ENCODE measurements around the gene EEF2. TPM values are rescaled to one million over a fixed set of nuclear protein-coding genes. Genes with fewer than 3 reads are reported as not detected.
"Not testable (repeated sequence)": the region's sequence is repeated elsewhere in the genome, so short reads cannot be mapped to it uniquely, and the experiment has no call there.

The EEF2 gene
- total RNA-seq, 1 donor from 2014 or later = 1,702 TPM

GRCh38 chr19:4010808-4011110 lies 25.5 kb upstream of the EEF2 start:
- Histone ChIP-seq H3K4me3 (no peak overlapping the region), H3K27me3 (no peaks in the 10 kb centered on the region), H3K4me1 (peaks cover 57% of the 10 kb centered on the region), H3K9me3 (no peaks in the 10 kb centered on the region), H3K36me3 (peaks cover 0 to 9% of the 10 kb centered on the region in 2 donors), H3K27ac (no peak overlapping the region)
- intact Hi-C loops (cut with DNase I) = no loop called here
- TF ChIP-seq POLR2A (IDR thresholded peaks at IDR 0.05) (no peak), CTCF (IDR thresholded peaks at IDR 0.05) (no peak), POLR2AphosphoS5 (IDR thresholded peaks at IDR 0.05; ENCODE audit: insufficient read depth in 1 of 2, low read depth in 1 of 2) (no peak)
- DNase-seq (ENCODE audit: extremely low spot score in 2 of 2) = no peak

- H3K4me3 ChIP-seq = no peak overlapping the region
- H3K9me3 ChIP-seq = no peaks in the 10 kb centered on the region
- H3K36me3 ChIP-seq = peaks cover 0 to 9% of the 10 kb centered on the region in 2 donors
- no peaks in the 10 kb centered on the region for H3K27me3 ChIP-seq
- no peak for DNase-seq (ENCODE audit: extremely low spot score in 2 of 2)
- intact Hi-C loops (cut with DNase I) = loop anchor here (5.0 kb wide), 1 partner anchor 52 kb away; no protein-coding TSS in a partner anchor
- TF ChIP-seq CTCF (IDR thresholded peaks at IDR 0.05) = no peak
- no peak for TF ChIP-seq POLR2AphosphoS5 (IDR thresholded peaks at IDR 0.05; ENCODE audit: insufficient read depth in 1 of 2, low read depth in 1 of 2)
- TF ChIP-seq POLR2A (IDR thresholded peaks at IDR 0.05) = no peak
- peaks cover 51% of the 10 kb centered on the region for H3K4me1 ChIP-seq
- H3K27ac ChIP-seq = no peak overlapping the region
Observed at GRCh38 chr19:4009990-4010807, 24.9 kb upstream of the EEF2 start.

- no peak for DNase-seq (ENCODE audit: extremely low spot score in 2 of 2)
- Histone ChIP-seq H3K4me3 (peak overlapping the region; percentile 92 to 96), H3K9me3 (no peaks in the 10 kb centered on the region), H3K36me3 (peaks cover 0 to 2% of the 10 kb centered on the region in 2 donors), H3K4me1 (peaks cover 44% of the 10 kb centered on the region), H3K27ac (peak overlapping the region; percentile 93), H3K27me3 (no peaks in the 10 kb centered on the region)
- TF ChIP-seq CTCF (IDR thresholded peaks at IDR 0.05) (no peak), POLR2A (IDR thresholded peaks at IDR 0.05) (no peak), POLR2AphosphoS5 (IDR thresholded peaks at IDR 0.05; ENCODE audit: insufficient read depth in 1 of 2, low read depth in 1 of 2) (no peak)
- intact Hi-C loops (cut with DNase I) = loop anchor here (1.0 to 5.0 kb wide), 2 partner anchors 54 to 116 kb away; partner anchors contain the start of gene MAP2K2
Observed at GRCh38 chr19:4007836-4008539, 22.7 kb upstream of the EEF2 start.

GRCh38 chr19:4007021-4007835 lies 22.0 kb upstream of the EEF2 start, which contains the start of gene PIAS4:
Gene PIAS4, plus strand, starts transcription at chr19:4007736. Its CDS starts 25 bp downstream, at chr19:4007761.
- peaks cover 44% of the 10 kb centered on the region for H3K4me1 ChIP-seq
- intact Hi-C loops (cut with DNase I) = loop anchor here (1.0 to 5.0 kb wide), 2 partner anchors 55 to 117 kb away; partner anchors contain the start of gene MAP2K2
- H3K36me3 ChIP-seq = no peaks in the 10 kb centered on the region
- peak within 1 kb of the TSS; percentile 93 for H3K27ac ChIP-seq
- peak in 1 of 2 donors; percentile 95 for DNase-seq (ENCODE audit: extremely low spot score in 2 of 2)
- H3K4me3 ChIP-seq = peak within 1 kb of the TSS; percentile 92 to 96
- no peaks in the 10 kb centered on the region for H3K9me3 ChIP-seq
- H3K27me3 ChIP-seq = no peaks in the 10 kb centered on the region
- TF ChIP-seq POLR2A (IDR thresholded peaks at IDR 0.05) (no peak), CTCF (IDR thresholded peaks at IDR 0.05) (no peak), POLR2AphosphoS5 (IDR thresholded peaks at IDR 0.05; ENCODE audit: insufficient read depth in 1 of 2, low read depth in 1 of 2) (peak in 1 of 2 donors; percentile 86)

GRCh38 chr19:4005436-4005835 lies 20.2 kb upstream of the EEF2 start:
- H3K4me3 ChIP-seq; H3K36me3 ChIP-seq; H3K9me3 ChIP-seq; H3K27ac ChIP-seq; DNase-seq (ENCODE audit: extremely low spot score in 2 of 2); H3K27me3 ChIP-seq: not testable (repeated sequence)
- intact Hi-C loops (cut with DNase I) = loop anchor here (5.0 kb wide), 1 partner anchor 57 kb away; no protein-coding TSS in a partner anchor
- peaks cover 33% of the 10 kb centered on the region for H3K4me1 ChIP-seq

- H3K9me3 ChIP-seq; H3K4me1 ChIP-seq; intact Hi-C loops (cut with DNase I); H3K27ac ChIP-seq; H3K4me3 ChIP-seq; H3K27me3 ChIP-seq; H3K36me3 ChIP-seq; DNase-seq (ENCODE audit: extremely low spot score in 2 of 2): not testable (repeated sequence)
Observed at GRCh38 chr19:4000798-4001197, 15.5 kb upstream of the EEF2 start.

- DNase-seq (ENCODE audit: extremely low spot score in 2 of 2); intact Hi-C loops (cut with DNase I); H3K4me3 ChIP-seq; H3K9me3 ChIP-seq; H3K4me1 ChIP-seq; H3K27ac ChIP-seq; H3K27me3 ChIP-seq; H3K36me3 ChIP-seq: not testable (repeated sequence)
Observed at GRCh38 chr19:3998667-3999412, 13.6 kb upstream of the EEF2 start.

Measured in vagina (tissue), 2 donors.